NCI-H2196 treated with DMSO at 0.1 percent for 48 hours (cell line): Measurements from ENCODE around the gene MAPRE2.
A peak's percentile ranks its signal among the peaks of the same experiment; 100 is the strongest.

Source experiments
- DNase-seq: peaks from one replicate; lab custom pipeline; 2025; ENCODE audit not compliant: unreplicated experiment; lab: John Stamatoyannopoulos, UW

MAPRE2 gene

DNA sequence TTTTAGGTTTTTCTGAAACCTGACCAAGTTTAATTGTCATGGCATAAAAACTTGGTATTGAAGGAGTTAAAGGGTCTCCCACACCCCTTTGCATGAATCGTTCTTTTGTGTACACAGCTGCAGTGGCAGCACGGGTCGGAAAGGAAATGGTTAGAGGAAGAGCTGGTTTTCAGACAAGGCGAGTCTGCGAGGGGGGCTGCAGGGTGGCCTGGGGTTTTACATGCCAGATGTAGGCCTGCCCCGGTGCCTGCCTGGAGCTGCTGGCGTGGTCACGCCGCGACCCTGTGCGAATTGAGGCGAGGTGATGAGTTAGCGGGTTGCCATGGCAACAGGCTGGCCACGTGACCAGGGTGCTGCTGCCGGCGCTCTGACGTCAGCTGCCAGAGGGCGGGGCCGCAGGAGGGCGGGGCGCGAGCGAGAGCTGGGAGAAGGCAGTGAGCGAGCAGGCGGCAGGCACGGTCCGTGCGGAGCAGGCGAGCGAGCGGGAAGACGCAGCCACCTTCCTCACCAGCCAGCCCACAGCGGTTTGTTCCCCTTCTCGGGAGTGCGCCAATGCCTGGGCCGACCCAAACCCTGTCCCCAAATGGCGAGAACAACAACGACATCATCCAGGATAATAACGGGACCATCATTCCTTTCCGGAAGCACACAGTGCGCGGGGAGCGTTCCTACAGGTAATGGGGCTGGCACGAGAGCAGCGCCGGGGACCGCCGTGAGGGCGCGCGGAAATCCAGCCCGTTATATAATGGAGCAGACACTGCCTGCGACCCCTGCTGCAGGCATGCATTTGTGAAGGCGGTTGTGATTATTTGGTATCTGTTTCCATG lies at the start of gene MAPRE2:
Gene MAPRE2, plus strand, starts transcription at position 426 of the 827 bp plus-strand sequence. Its CDS starts 127 bp downstream, at position 553.
- DNase-seq = peak; percentile 86

GRCh38 chr18:34991561-34991960 lies 49.7 kb upstream of the MAPRE2 start:
- no peak for DNase-seq

DNA sequence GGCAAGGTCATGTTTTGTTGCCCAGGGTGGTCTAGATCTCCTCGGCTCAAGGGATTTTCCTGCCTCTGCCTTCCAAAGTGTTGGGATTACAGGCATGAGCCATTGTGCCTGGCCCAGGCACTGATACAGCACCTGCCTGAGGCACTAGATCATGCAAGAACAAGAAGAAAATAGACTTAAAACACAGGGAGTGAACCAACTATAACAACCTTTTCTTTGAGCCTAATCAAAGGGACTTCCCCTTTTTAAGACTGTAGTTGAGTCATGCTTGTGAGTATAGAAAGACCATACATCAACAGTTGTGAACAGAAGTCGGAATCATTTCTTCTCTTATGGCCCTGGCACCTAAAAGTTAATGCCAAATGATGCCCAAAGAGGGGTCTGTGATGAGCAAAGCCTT lies 47.9 kb upstream of the MAPRE2 start:
- DNase-seq = no peak

GRCh38 chr18:34995746-34996145 lies 45.5 kb upstream of the MAPRE2 start:
- no peak for DNase-seq

DNA sequence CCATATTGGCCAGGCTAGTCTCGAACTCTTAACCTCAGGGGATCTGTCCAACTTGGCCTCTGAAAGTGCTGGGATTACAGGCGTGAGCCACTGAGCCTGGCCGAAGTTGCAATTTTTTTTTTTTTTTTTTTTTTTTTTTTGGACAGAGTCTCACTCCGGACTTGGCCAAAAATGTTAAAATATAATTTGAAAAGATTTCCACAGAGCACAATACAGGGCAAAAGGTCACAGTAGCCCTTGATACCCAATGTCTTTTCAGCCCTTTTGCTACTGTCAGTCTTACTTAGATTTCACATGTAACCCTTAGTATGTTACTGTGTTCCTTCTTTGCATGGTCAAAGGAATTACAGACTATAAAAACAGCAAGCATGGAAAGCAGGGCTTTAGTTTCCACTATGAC lies 42.6 kb upstream of the MAPRE2 start:
- DNase-seq = no peak

GRCh38 chr18:34999756-35000289 lies 41.4 kb upstream of the MAPRE2 start:
- DNase-seq = no peak

DNA sequence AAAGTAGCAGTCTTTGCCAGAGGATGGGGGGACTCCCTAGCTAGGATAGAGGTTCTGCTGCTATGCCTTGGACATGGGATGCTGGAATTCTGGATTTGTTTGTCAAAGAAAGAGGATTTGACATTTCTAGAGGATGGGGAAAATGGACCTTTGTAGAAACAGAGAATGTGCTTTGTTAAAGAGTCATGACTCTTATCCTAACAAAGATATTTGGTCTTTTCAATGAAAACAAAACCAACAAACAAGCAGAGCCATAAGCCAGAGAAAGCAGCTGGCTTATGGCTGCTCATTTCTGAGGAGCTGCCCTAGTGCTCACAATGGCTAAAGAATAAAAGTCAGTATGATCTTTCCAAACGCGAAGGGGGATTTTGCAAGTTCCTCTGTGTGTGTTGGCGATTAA lies 40.8 kb upstream of the MAPRE2 start:
- no peak for DNase-seq

GRCh38 chr18:35002120-35002519 lies 39.1 kb upstream of the MAPRE2 start:
- DNase-seq = no peak

DNA sequence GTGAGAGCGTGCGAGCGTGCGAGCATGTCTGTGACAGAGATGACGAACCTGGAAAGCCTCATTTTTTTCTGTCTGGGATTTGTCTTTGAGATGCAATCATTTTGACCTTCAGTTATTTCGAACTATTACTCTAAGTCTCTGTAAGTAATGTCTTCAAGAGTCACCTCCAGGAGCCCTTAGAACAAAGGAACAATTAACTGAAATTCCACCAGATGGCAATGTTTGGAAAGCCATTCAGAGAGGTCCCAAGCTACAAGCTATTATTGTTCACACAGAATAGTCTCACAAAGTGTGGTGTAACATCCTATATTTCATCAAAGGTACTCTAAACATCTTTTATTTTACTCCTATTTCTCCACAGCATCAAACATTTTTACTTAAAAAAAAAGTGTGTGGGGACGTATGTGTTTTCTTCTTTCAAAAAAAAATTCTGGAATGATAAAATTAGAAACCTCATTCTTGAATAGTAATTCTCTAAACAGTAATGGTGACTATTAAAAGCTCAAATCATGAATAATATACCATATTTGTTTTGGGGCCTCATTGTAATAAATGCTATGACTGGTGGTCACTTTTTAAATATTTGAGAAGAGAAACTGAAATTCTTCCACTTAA lies 35.1 kb upstream of the MAPRE2 start:
- peak; percentile 25 for DNase-seq

GRCh38 chr18:35010156-35010555 lies 31.1 kb upstream of the MAPRE2 start:
- DNase-seq = no peak

DNA sequence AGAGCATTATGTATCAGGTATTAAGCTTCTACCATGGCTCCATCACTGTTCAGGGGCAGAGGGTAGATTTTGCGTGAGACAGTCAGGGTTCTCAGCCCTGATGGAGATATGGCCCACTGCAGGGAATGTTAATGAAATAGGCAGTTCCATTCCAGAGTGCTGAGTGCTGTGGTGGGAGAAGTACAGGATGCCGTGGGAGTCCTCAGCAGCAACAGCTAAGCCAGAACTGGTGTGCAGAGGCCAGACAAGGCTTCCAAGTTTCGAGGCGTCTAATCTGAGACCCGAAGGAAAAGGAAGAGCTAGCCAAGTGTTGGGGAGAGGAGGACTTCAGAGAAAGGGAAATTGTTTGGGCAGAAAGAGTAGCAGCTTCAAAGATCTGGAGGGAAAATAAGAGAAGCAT lies 30.2 kb upstream of the MAPRE2 start:
- DNase-seq = no peak

GRCh38 chr18:35019933-35020332 lies 21.3 kb upstream of the MAPRE2 start:
- DNase-seq = no peak

GRCh38 chr18:35022426-35023001 lies 18.7 kb upstream of the MAPRE2 start:
- no peak for DNase-seq

- DNase-seq = no peak
Observed at GRCh38 chr18:35024196-35024595, 17.0 kb upstream of the MAPRE2 start.

GRCh38 chr18:35024965-35025364 lies 16.2 kb upstream of the MAPRE2 start:
- DNase-seq = no peak

DNA sequence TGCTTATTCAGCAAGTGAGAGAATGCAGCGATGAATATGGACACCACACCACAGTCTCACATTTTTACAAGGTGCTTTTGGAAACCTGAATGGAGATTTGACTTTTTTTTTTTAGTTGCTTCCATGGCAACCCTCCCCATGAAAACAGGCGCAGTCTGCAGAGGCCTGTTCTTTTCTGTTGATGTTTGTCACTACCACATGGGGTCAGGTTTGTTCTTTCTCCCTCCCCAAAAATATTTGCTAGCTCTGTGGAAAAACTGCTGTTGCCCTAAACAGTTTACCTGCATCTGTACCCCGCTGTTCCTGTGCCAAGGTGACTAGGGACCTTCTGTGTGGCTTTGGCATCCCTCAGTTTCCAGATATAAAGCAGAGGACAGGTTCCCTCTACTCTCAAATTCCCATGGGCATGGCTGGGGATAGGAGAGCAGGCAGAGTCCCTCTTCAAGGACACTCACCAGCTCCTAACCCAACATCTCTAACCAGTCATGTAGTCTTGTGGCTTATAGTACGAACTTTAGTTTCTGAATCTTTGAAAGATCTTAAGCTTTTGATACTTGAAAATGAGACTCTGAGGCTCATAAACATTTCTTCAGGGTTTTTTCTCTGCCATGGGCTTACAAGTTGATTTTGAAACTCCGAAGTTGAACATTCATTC lies 14.7 kb upstream of the MAPRE2 start:
- DNase-seq = no peak

DNA sequence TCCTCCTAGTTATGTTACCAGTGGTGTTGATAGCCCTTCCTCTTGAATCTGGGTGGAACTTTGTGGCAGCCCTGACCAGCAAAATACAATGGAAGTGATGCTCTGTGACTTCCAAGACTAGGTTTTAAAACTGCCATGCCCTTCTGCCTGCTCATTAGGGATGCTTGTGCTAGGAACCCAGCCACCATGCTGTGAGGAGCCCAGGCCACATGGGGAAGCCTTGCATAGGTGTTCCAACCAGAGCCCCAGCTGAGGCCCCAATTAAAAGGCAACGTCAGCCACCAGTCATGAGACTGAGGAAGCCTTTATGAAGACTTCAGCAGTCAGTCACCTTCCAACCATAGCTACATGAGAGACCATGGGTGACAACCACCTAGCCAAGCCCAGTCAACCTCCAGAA lies 14.0 kb upstream of the MAPRE2 start:
- no peak for DNase-seq

DNA sequence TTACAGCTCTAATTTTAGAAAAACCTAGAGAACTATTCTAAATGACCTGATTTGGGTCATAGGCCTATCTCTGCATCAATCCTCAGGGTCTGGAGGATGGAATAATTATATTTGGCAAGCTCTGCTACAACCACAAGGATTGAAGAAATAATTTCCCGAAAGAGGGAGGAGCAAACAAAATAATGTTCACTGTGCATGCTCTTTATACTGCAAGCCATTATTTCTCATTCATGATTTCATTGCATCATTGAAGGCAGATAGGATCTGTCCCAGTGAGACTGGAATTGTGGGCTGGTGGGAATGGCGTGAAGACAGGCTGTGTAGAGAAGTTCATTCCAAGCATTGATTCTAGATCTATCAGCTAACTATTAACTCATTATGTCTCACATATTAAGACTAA lies 12.7 kb upstream of the MAPRE2 start:
- no peak for DNase-seq

DNA sequence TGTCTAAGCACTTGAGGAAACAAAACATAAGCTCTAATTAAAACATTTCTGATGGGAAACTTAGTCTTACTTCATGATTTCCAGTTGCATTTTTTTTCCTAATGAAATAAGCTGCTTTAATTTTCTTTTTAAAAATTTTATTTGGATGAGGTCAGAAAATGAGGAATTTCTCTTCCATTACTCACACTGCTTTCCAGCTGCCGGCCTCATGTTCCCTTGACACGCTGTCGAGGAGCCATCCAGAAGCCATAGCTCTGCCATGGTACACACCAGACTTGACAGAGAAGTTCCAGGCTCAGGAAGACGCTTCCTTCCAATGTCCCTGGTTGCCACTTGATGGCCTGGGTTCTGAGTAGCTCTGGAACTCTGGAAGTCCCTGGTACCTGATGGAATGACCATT lies 12.1 kb upstream of the MAPRE2 start:
- DNase-seq = no peak

DNA sequence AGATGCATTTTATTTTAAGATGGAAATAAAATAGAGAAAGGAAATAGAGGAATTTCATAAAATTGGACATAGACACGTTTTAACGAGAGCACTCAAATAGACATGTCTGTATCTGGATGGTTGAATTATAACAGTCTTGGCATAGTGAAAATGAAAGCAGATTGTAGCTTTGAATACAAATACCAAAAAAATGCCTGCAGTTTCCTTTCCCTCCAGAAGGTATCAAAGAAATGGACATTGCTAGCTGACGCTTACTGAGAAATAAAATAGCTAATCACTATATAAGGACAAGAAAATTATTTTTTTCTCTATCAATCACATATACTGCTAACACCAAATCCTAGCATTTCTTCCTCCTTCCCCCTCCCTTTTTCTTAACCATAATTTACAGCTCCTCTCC lies 11.4 kb upstream of the MAPRE2 start:
- no peak for DNase-seq

DNA sequence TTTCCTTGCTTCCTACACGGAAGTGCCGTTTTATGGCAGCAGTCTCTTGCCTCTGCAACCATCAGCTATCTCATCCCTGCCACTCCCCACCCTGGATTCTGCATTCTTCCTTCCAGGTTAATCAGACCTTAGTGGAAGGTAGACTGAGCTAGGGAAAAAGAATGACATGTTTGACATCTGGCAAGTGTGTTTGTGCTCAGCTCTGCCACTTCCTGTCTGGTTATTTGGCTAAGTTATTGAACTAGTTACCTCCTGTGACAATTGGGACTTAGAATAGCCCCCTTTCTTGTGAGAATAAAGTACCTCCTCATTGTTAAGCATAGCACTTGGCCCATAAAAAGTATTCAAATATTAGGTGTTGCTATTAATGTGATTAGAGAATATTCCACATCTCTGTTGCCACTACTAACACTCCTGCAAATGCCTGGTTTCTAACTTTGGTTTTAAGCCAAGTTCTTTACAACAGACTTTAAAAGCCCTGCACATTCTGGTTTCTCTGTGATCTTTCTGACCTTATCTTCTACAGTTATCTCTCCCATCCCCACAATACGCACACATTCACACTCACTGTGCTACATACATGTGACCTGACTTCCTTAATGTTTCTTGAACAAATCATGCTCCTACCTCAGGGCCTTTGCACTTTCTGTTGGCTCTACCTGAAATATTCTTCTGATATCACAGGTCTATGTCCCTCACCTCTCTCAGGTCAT lies 10.8 kb upstream of the MAPRE2 start:
- DNase-seq = no peak
